IMR-90 (cell line): Measurements from ENCODE around the gene HES4. TPM values are rescaled to one million over a fixed set of nuclear protein-coding genes. Genes with fewer than 3 reads are reported as not detected.

Source experiments
- ATAC-seq: fragments of 200-7000 bp; cut with Tn5 transposase; 2 replicates; pipeline ENCODE4 v1.9.1; 2020; ENCODE audit warnings: low read depth, mild to moderate bottlenecking, moderate library complexity
- BruUV-seq: library from RNA; stranded (reverse); fragments of 400-500 nt; replicated peaks from 2 replicates; lab custom pipeline; 2021; lab: Mats Ljungman, UMichigan
- CTCF ChIA-PET: fragments of 300-600 bp; formaldehyde crosslinking; extraction: SDS; loops from one replicate; lab custom pipeline; 2021; ENCODE audit warnings: antibody characterized with exemption; lab: Yijun Ruan, JAX
- POLR2A ChIA-PET: fragments of 300-600 bp; sonication (Branson Sonifier 250); formaldehyde crosslinking; loops from one replicate; lab custom pipeline; 2022; ENCODE audit warnings: antibody characterized with exemption; ENCODE audit not compliant: unreplicated experiment; lab: Charles Lee
- DNase-seq: peaks from one replicate; pipeline ENCODE4 v3.0.0; 2013
- H2AFZ ChIP-seq: replicated peaks from 2 replicates; pipeline ENCODE3; 2013; ENCODE audit warnings: low read length, mild to moderate bottlenecking; ENCODE audit not compliant: poor library complexity
- H2AK5ac ChIP-seq: 2 replicates; pipeline ENCODE4 v1.6.1; 2013; ENCODE audit warnings: low read depth, low read length, inconsistent platforms
- H2AK9ac ChIP-seq: replicated peaks from 2 replicates; pipeline ENCODE3; 2013; ENCODE audit warnings: mild to moderate bottlenecking, low read depth, low read length, moderate library complexity; ENCODE audit not compliant: poor library complexity
- H2BK120ac ChIP-seq: 2 replicates; pipeline ENCODE4 v1.6.1; 2013; ENCODE audit warnings: low read depth, low read length, inconsistent platforms
- H2BK15ac ChIP-seq: 3 replicates; pipeline ENCODE4 v1.6.1; 2013; ENCODE audit warnings: low read depth, low read length, inconsistent platforms
- H2BK20ac ChIP-seq: 2 replicates; pipeline ENCODE4 v1.6.1; 2013; ENCODE audit warnings: low read depth, mild to moderate bottlenecking, inconsistent platforms, low read length, moderate library complexity
- H2BK5ac ChIP-seq: 2 replicates; pipeline ENCODE4 v1.6.1; 2013; ENCODE audit warnings: mild to moderate bottlenecking, low read depth, low read length, inconsistent platforms; ENCODE audit not compliant: poor library complexity, severe bottlenecking
- H3K14ac ChIP-seq: replicated peaks from 2 replicates; pipeline ENCODE4 v1.6.1; 2013; ENCODE audit warnings: low read depth, low read length, inconsistent platforms
- H3K18ac ChIP-seq: 2 replicates; pipeline ENCODE4 v1.6.1; 2013; ENCODE audit warnings: low read depth, low read length, control low read depth
- H3K23ac ChIP-seq: 2 replicates; pipeline ENCODE4 v1.6.1; 2013; ENCODE audit warnings: low read depth, low read length, inconsistent platforms
- H3K27ac ChIP-seq: 2 replicates; pipeline ENCODE4 v1.5.1; 2013; ENCODE audit warnings: mild to moderate bottlenecking, control low read depth, low read length; ENCODE audit not compliant: insufficient read depth
- H3K27me3 ChIP-seq: 2 replicates; pipeline ENCODE4 v1.6.1; 2013; ENCODE audit warnings: low read length; ENCODE audit not compliant: control insufficient read depth, insufficient read depth
- H3K36me3 ChIP-seq: 2 replicates; pipeline ENCODE4 v1.6.1; 2013; ENCODE audit warnings: low read length, mixed read lengths; ENCODE audit not compliant: control insufficient read depth, insufficient read depth
- H3K4ac ChIP-seq: 2 replicates; pipeline ENCODE4 v1.6.1; 2013; ENCODE audit warnings: low read depth, low read length, inconsistent platforms
- H3K4me1 ChIP-seq: 2 replicates; pipeline ENCODE4 v1.6.1; 2013; ENCODE audit warnings: low read length, mixed read lengths; ENCODE audit not compliant: control insufficient read depth, insufficient read depth
- H3K4me2 ChIP-seq: 2 replicates; pipeline ENCODE4 v1.6.1; 2013; ENCODE audit warnings: low read depth, mild to moderate bottlenecking, control low read depth, low read length, moderate library complexity
- H3K4me3 ChIP-seq: 2 replicates; pipeline ENCODE4 v1.5.1; 2013; ENCODE audit warnings: low read depth, mild to moderate bottlenecking, control low read depth, low read length, moderate library complexity; ENCODE audit not compliant: insufficient read depth
- H3K56ac ChIP-seq: 2 replicates; pipeline ENCODE4 v1.6.1; 2013; ENCODE audit warnings: low read length, inconsistent platforms; ENCODE audit not compliant: insufficient read depth; ENCODE audit errors: extremely low read depth
- H3K79me1 ChIP-seq, 2 experiments: 2 replicates each; pipeline ENCODE4 v1.6.1; 2013; ENCODE audit warnings: low read length in 2 of 2, inconsistent platforms in 1 of 2, low read depth in 1 of 2
- H3K9ac ChIP-seq: 2 replicates; pipeline ENCODE4 v1.6.1; 2013; ENCODE audit warnings: low read depth, low read length, control low read depth
- H3K9me1 ChIP-seq: 2 replicates; pipeline ENCODE4 v1.6.1; 2013; ENCODE audit warnings: low read length, inconsistent platforms; ENCODE audit not compliant: insufficient read depth
- H3K9me3 ChIP-seq: 2 replicates; pipeline ENCODE4 v1.6.1; 2013; ENCODE audit warnings: low read length; ENCODE audit not compliant: control insufficient read depth, insufficient read depth
- H4K20me1 ChIP-seq: 2 replicates; pipeline ENCODE4 v1.6.1; 2013; ENCODE audit warnings: low read length, inconsistent platforms; ENCODE audit not compliant: insufficient read depth
- H4K5ac ChIP-seq: 2 replicates; pipeline ENCODE4 v1.6.1; 2013; ENCODE audit warnings: mild to moderate bottlenecking, low read depth, low read length, control low read depth
- H4K8ac ChIP-seq, 2 experiments: 2 replicates each; pipeline ENCODE4 v1.6.1; 2013; ENCODE audit warnings: low read depth in 2 of 2, low read length in 2 of 2, control low read depth in 1 of 2, inconsistent platforms in 1 of 2
- H4K91ac ChIP-seq: 2 replicates; pipeline ENCODE4 v1.6.1; 2013; ENCODE audit warnings: low read depth, low read length, inconsistent platforms; ENCODE audit not compliant: insufficient read depth
- CHD1 ChIP-seq: IDR thresholded peaks from 2 replicates; pipeline ENCODE4 v1.6.1; 2012; ENCODE audit warnings: low read depth, low read length, improper control_type of control experiment
- NFE2L2 ChIP-seq: fragments of 150-350 bp; IDR thresholded peaks from 2 replicates; pipeline ENCODE4 v1.6.1; 2016; ENCODE audit warnings: low read depth, mild to moderate bottlenecking, low read length
- RCOR1 ChIP-seq: IDR thresholded peaks from 2 replicates; pipeline ENCODE4 v1.6.1; 2012; ENCODE audit warnings: mild to moderate bottlenecking, low read length, improper control_type of control experiment; ENCODE audit not compliant: insufficient replicate concordance
- SMC3 ChIP-seq: fragments of 150-350 bp; IDR thresholded peaks from 2 replicates; pipeline ENCODE4 v1.6.1; 2016; ENCODE audit warnings: low read depth, mild to moderate bottlenecking, antibody characterized with exemption, low read length, moderate library complexity
- WGBS, 2 experiments: methylation state at CpG; one replicate each; pipeline versions ENCODE4 v1.1.5 to v1.1.7; 2013; ENCODE audit warnings: missing lambda C conversion rate in 2 of 2; ENCODE audit not compliant: insufficient read length in 1 of 2; ENCODE audit errors: extremely low coverage in 2 of 2; 5-methylcytosine and 5-hydroxymethylcytosine counted together
- dilution Hi-C: fragments of 300-500 bp; cut with HindIII; formaldehyde crosslinking; loops from one replicate; pipeline ENCODE4 v1.14.3; 2018; ENCODE audit warnings: low sequenced_read_pairs; ENCODE audit not compliant: unreplicated experiment
- in situ Hi-C: fragments of 300-500 bp; cut with MboI; formaldehyde crosslinking; loops from 3 replicates; pipeline ENCODE4 v1.14.3; 2019; ENCODE audit warnings: low sequenced_read_pairs, inconsistent platforms, mixed read lengths
- intact Hi-C: fragments of 100-400 bp; cut with micrococcal nuclease; formaldehyde crosslinking; loops from 2 replicates; pipeline ENCODE4 v1.10.0; 2022
- polyA plus RNA-seq, 3 experiments: library from polyadenylated mRNA; depleted of rRNA; stranded (reverse); fragments of >200 nt; gene quantifications; 2 replicates each; pipeline ENCODE4 v1.2.3, GENCODE V29; 2012; ENCODE audit warnings: low replicate concordance in 1 of 3
- total RNA-seq: library from RNA; depleted of rRNA; stranded (reverse); fragments of >200 nt; gene quantifications from 2 replicates; pipeline ENCODE4 v1.2.3, GENCODE V29; 2012
- TF ChIP-seq, protein P1 (sequence below): fragments of 150-350 bp; IDR thresholded peaks from 2 replicates; pipeline ENCODE4 v1.6.1; 2016; ENCODE audit warnings: low read depth, mild to moderate bottlenecking, low read length, moderate library complexity, borderline replicate concordance

The HES4 gene
- total and polyA plus RNA-seq, 2 of the 4 experiments (the other 2 are of a cell fraction), result 1.4 to 11.7 TPM

DNA sequence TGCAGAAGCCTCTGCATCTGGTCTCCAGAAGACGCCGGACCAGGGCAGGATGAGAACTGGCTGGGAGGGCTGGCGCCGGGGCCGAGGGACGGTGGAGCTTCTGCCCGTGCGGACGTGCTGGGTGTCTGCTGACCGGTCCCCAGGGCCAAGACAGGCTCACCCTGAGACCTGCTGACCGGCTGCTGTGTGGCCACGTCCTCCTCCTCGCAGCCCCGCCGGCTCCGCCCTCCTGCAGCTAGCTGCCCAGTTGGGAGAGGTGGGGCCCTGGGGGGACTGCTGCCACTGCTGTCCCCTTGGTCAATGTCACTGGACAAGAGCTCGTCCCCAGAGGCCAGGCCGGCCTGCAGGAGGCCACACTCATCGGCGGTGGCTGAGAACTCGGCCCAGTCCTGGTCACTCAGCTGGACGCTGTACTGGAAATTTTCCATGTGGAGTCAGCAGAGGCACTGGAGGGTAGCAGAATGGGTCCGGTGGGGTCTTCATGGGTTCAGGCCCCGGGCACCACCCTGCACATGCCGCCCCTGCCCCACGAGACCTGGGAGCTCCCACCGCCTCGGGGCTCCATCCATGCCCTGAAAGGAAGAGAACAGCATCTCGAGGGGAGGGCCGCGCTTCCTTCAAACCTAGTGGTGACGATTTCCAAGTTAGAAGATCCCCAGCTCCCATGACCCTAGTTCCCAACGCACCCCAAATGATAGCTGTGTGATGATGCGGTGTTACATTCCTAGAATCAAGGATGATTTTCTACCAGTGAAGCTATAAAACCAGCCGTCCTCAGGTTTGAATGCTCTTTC lies 19.1 kb downstream of the HES4 start:
- no peaks in the 10 kb centered on the region for H3K9me1 ChIP-seq
- no peaks in the 10 kb centered on the region; the same call in 1 of the 2 replicates for H4K20me1 ChIP-seq
- TF ChIP-seq CHD1 (no peak), SMC3 (no peak), NFE2L2 (no peak), RCOR1 (no peak)
- TF ChIP-seq, protein P1, sequence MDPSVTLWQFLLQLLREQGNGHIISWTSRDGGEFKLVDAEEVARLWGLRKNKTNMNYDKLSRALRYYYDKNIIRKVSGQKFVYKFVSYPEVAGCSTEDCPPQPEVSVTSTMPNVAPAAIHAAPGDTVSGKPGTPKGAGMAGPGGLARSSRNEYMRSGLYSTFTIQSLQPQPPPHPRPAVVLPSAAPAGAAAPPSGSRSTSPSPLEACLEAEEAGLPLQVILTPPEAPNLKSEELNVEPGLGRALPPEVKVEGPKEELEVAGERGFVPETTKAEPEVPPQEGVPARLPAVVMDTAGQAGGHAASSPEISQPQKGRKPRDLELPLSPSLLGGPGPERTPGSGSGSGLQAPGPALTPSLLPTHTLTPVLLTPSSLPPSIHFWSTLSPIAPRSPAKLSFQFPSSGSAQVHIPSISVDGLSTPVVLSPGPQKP, result no peak
- H4K5ac ChIP-seq, result no peak overlapping the region
- dilution Hi-C loops (no loop called here), intact Hi-C loops (loop anchor here (5.0 kb wide), 1 partner anchor 252 kb away; the partner anchor contains the start of genes B3GALT6 and SDF4), in situ Hi-C loops (no loop called here)
- H2BK5ac ChIP-seq, result no peak overlapping the region
- no peak overlapping the region for H3K27ac ChIP-seq
- ATAC-seq (no peak), DNase-seq (no peak)
- no peak overlapping the region for H2BK120ac ChIP-seq
- no peak overlapping the region for H3K9ac ChIP-seq
- no peak overlapping the region for H2BK15ac ChIP-seq
- CTCF ChIA-PET, result interaction anchor here (1.2 kb wide), 1 partner anchor 84 kb away, joined by 3 read pairs; no protein-coding TSS in a partner anchor
- no peak overlapping the region for H3K56ac ChIP-seq
- POLR2A ChIA-PET, result no interaction called here
- H3K36me3 ChIP-seq, result no peaks in the 10 kb centered on the region
- H3K79me1 ChIP-seq, result no peaks in the 10 kb centered on the region
- no peak overlapping the region for H3K23ac ChIP-seq
- peaks cover 5% of the 10 kb centered on the region; the same call in 1 of the 2 replicates for H3K27me3 ChIP-seq
- H3K18ac ChIP-seq, result no peak overlapping the region
- H4K91ac ChIP-seq, result no peak overlapping the region
- H3K9me3 ChIP-seq, result no peaks in the 10 kb centered on the region
- no peak overlapping the region for H3K4ac ChIP-seq
- WGBS, 2 experiments, result 59% methylated on average over 10 of the region's 35 CpGs; no CpG with 5 or more reads in 1 of the 2 experiments
- no peak overlapping the region for H2AK9ac ChIP-seq
- H2BK20ac ChIP-seq, result no peak overlapping the region
- no TSS peak for BruUV-seq
- no peak overlapping the region for H2AK5ac ChIP-seq
- no peak overlapping the region for H3K4me3 ChIP-seq
- H4K8ac ChIP-seq, result no peak overlapping the region
- H3K4me2 ChIP-seq, result no peak overlapping the region
- 0 out of 2 replicates have a peak, but pooled peaks cover 2% of the 10 kb centered on the region for H3K4me1 ChIP-seq
- H2AFZ ChIP-seq, result no peak overlapping the region
- no peak overlapping the region for H3K14ac ChIP-seq
